HG03460 (cell line): ENCODE data around the gene THAP12.

ENCODE experiments used
- ATAC-seq: cut with Tn5 transposase; IDR thresholded peaks from one replicate; pipeline ENCODE4 v1.9.1; 2021; ENCODE audit not compliant: unreplicated experiment

THAP12 gene

GRCh38 chr11:76380159-76380976 is 564 bp downstream of the THAP12 start:
- ATAC-seq: peak; percentile 12

- ATAC-seq: no peak
Observed at GRCh38 chr11:76379807-76380158, 1.1 kb downstream of the THAP12 start.

- no peak for ATAC-seq
Observed at GRCh38 chr11:76376746-76377558, 4.0 kb downstream of the THAP12 start.

GRCh38 chr11:76371170-76371569 is 9.8 kb downstream of the THAP12 start:
- peak; percentile 62 for ATAC-seq

- no peak for ATAC-seq
Observed at GRCh38 chr11:76369406-76369805, 11.5 kb downstream of the THAP12 start.

- ATAC-seq: no peak
Observed at GRCh38 chr11:76368490-76368889, 12.4 kb downstream of the THAP12 start.

- ATAC-seq: no peak
Observed at GRCh38 chr11:76365038-76365679, 15.8 kb downstream of the THAP12 start.

- no peak for ATAC-seq
Observed at GRCh38 chr11:76362716-76363115, 18.2 kb downstream of the THAP12 start.

- no peak for ATAC-seq
Observed at GRCh38 chr11:76361776-76362175, 19.2 kb downstream of the THAP12 start.

GRCh38 chr11:76361374-76361773 is 19.6 kb downstream of the THAP12 start:
- ATAC-seq: no peak

GRCh38 chr11:76355172-76355571 is 25.8 kb downstream of the THAP12 start:
- no peak for ATAC-seq

- no peak for ATAC-seq
Observed at GRCh38 chr11:76348348-76348747, 32.6 kb downstream of the THAP12 start.

GRCh38 chr11:76347466-76347865 is 33.5 kb downstream of the THAP12 start:
- no peak for ATAC-seq

- ATAC-seq: no peak
Observed at GRCh38 chr11:76339221-76339620, 41.7 kb downstream of the THAP12 start.

GRCh38 chr11:76337923-76338322 is 43.0 kb downstream of the THAP12 start:
- ATAC-seq: no peak

GRCh38 chr11:76337469-76337868 is 43.5 kb downstream of the THAP12 start:
- ATAC-seq: no peak

- ATAC-seq: no peak
Observed at GRCh38 chr11:76336597-76336996, 44.3 kb downstream of the THAP12 start.

GRCh38 chr11:76335842-76336241 is 45.1 kb downstream of the THAP12 start:
- ATAC-seq: no peak

- no peak for ATAC-seq
Observed at GRCh38 chr11:76334826-76335389, 46.0 kb downstream of the THAP12 start.

GRCh38 chr11:76330651-76331050 is 50.3 kb downstream of the THAP12 start:
- no peak for ATAC-seq

- ATAC-seq: no peak
Observed at GRCh38 chr11:76329983-76330382, 50.9 kb downstream of the THAP12 start.
